Activated naive CD4-positive, alpha-beta T cell treated with anti-CD3 and anti-CD28 coated beads, Interleukin-2, amount 50 U/mL, for 24 hours (primary cell): ENCODE measurements around the gene RAC3.

ENCODE experiments used
- H3K27ac Mint-ChIP-seq: one replicate; pipeline ENCODE4 v1.8.0; 2021; ENCODE audit warnings: mild to moderate bottlenecking, mixed read lengths
- H3K27me3 Mint-ChIP-seq: one replicate; pipeline ENCODE4 v1.8.0; 2021; ENCODE audit warnings: mixed read lengths
- H3K36me3 Mint-ChIP-seq: one replicate; pipeline ENCODE4 v1.8.0; 2021; ENCODE audit warnings: mixed read lengths
- H3K4me1 Mint-ChIP-seq: one replicate; pipeline ENCODE4 v1.8.0; 2021; ENCODE audit warnings: mixed read lengths
- H3K4me3 Mint-ChIP-seq: one replicate; pipeline ENCODE4 v1.8.0; 2021; ENCODE audit warnings: mild to moderate bottlenecking, mixed read lengths
- H3K9me3 Mint-ChIP-seq: one replicate; pipeline ENCODE4 v1.8.0; 2021; ENCODE audit warnings: mixed read lengths

The RAC3 gene

GRCh38 chr17:82025401-82026107 is 5.9 kb upstream of the RAC3 start:
- Mint-ChIP-seq H3K27ac (no peak overlapping the region), H3K9me3 (no peaks in the 10 kb centered on the region), H3K27me3 (no peaks in the 10 kb centered on the region), H3K36me3 (no peaks in the 10 kb centered on the region), H3K4me1 (peaks cover 13% of the 10 kb centered on the region), H3K4me3 (no peak overlapping the region)

- Mint-ChIP-seq H3K36me3 (no peaks in the 10 kb centered on the region), H3K4me1 (peaks cover 4% of the 10 kb centered on the region), H3K9me3 (no peaks in the 10 kb centered on the region), H3K27ac (no peak overlapping the region), H3K27me3 (no peaks in the 10 kb centered on the region), H3K4me3 (no peak overlapping the region)
These were observed 3.2 kb upstream of the RAC3 start for GRCh38 chr17:82028246-82028645.

DNA sequence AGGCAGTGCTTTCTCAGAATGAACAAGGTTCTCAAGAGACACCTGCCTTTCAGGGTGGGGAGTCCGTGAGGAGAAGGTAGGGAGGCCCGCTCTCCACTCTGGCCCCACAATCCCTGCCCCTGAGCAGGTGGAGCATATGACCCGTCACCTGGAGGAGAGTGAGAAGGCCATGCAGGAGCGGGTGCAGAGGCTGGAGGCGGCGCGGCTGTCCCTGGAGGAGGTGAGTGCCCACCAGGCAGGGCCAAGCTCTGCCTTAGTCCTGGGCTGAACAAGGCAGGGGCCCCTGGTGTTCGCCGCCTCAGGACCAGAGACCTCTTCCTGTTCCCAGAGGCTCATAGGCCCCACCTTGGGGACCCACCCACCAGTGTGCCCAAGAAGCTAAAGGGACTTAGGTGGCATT is 2.5 kb upstream of the RAC3 start:
- Mint-ChIP-seq H3K27me3 (no peaks in the 10 kb centered on the region), H3K4me3 (no peak overlapping the region), H3K36me3 (no peaks in the 10 kb centered on the region), H3K27ac (no peak overlapping the region), H3K9me3 (no peaks in the 10 kb centered on the region), H3K4me1 (peaks cover 4% of the 10 kb centered on the region)

- H3K9me3 Mint-ChIP-seq: no peaks in the 10 kb centered on the region
- H3K27ac Mint-ChIP-seq: no peak overlapping the region
- H3K27me3 Mint-ChIP-seq: no peaks in the 10 kb centered on the region
- H3K4me1 Mint-ChIP-seq: peaks cover 4% of the 10 kb centered on the region
- H3K4me3 Mint-ChIP-seq: no peak overlapping the region
- no peaks in the 10 kb centered on the region for H3K36me3 Mint-ChIP-seq
These were observed 2.1 kb upstream of the RAC3 start for GRCh38 chr17:82029391-82029790.

GRCh38 chr17:82029990-82030469 is 1.4 kb upstream of the RAC3 start:
- Mint-ChIP-seq H3K9me3 (no peaks in the 10 kb centered on the region), H3K4me1 (peaks cover 7% of the 10 kb centered on the region), H3K36me3 (no peaks in the 10 kb centered on the region), H3K27me3 (no peaks in the 10 kb centered on the region), H3K27ac (no peak overlapping the region), H3K4me3 (peak overlapping the region; percentile 88)

DNA sequence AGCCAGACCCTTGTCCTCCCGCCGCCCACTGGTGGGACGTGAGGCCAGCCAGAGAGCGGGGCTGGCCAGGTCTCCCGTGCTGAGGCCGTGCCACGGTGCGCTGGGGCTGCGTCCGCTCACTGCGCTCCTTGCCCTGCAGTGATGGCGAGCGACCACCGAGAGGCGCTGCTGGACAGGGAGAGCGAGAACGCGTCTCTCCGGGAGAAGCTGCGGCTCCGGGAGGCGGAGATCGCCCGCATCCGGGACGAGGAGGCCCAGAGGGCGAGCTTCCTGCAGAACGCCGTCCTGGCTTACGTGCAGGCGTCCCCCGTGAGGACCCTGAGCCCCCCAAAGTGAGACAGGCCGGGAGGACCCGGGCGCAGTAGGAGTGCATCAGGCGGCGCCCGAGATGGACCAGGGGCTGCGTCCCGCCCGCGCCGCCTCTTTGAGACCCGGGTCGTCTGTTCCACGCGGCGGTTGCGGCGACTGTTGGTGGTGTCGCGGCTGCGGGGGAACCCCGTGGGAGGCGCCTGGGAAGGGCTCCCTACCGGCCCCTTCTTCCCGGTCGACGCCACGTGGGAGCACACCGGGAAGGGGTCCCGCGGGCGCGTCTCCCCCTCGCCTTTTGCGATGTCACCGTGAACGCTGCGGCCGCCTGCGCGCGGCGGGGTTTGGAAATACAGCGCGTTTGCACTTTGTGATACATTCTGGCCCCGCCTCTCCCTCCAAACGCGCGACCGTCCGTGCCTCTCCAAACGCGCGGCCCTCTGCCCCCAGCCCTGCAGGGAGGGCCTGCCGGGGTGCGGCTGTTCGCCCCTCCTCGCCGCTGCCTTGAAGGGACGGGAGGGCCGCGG is 792 bp upstream of the RAC3 start:
- H3K4me1 Mint-ChIP-seq: peaks cover 13% of the 10 kb centered on the region
- H3K27ac Mint-ChIP-seq: peak overlapping the region; percentile 59
- no peaks in the 10 kb centered on the region for H3K27me3 Mint-ChIP-seq
- H3K9me3 Mint-ChIP-seq: no peaks in the 10 kb centered on the region
- peak overlapping the region; percentile 88 for H3K4me3 Mint-ChIP-seq
- H3K36me3 Mint-ChIP-seq: no peaks in the 10 kb centered on the region

- H3K27me3 Mint-ChIP-seq: no peaks in the 10 kb centered on the region
- H3K27ac Mint-ChIP-seq: no peak overlapping the region
- H3K9me3 Mint-ChIP-seq: no peaks in the 10 kb centered on the region
- H3K36me3 Mint-ChIP-seq: no peaks in the 10 kb centered on the region
- peaks cover 18% of the 10 kb centered on the region for H3K4me1 Mint-ChIP-seq
- H3K4me3 Mint-ChIP-seq: peak overlapping the region; percentile 60
These were observed 578 bp downstream of the RAC3 start for GRCh38 chr17:82031885-82032627.

GRCh38 chr17:82033359-82034085 is 2.0 kb downstream of the RAC3 start:
- Mint-ChIP-seq H3K4me3 (no peak overlapping the region), H3K27ac (no peak overlapping the region), H3K36me3 (no peaks in the 10 kb centered on the region), H3K9me3 (no peaks in the 10 kb centered on the region), H3K4me1 (peaks cover 24% of the 10 kb centered on the region), H3K27me3 (no peaks in the 10 kb centered on the region)

GRCh38 chr17:82034371-82035011 is 3.0 kb downstream of the RAC3 start:
- Mint-ChIP-seq H3K36me3 (no peaks in the 10 kb centered on the region), H3K4me3 (no peak overlapping the region), H3K27me3 (no peaks in the 10 kb centered on the region), H3K9me3 (no peaks in the 10 kb centered on the region), H3K4me1 (peaks cover 31% of the 10 kb centered on the region), H3K27ac (no peak overlapping the region)

DNA sequence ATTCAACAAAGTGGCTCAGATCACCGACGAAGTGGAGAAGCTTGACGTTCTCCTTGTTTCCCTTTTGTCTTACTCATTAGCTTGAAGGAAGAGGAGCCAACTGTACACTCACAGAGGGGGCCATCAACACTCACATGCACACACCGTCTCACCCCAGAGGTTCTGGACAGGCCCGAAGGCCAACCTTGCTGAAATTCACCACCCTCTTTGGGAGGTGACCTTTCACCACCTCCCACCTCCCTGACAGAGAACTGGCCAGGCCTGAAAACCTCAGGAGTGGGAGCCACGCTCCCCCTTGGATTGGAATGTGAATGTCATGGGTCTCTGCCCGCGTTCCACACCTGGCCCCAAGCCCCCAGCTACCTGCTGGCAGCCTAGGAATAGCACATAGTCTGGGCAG is 4.0 kb downstream of the RAC3 start:
- Mint-ChIP-seq H3K4me3 (peak overlapping the region; percentile 31), H3K27me3 (no peaks in the 10 kb centered on the region), H3K9me3 (no peaks in the 10 kb centered on the region), H3K36me3 (no peaks in the 10 kb centered on the region), H3K4me1 (peaks cover 28% of the 10 kb centered on the region), H3K27ac (no peak overlapping the region)

DNA sequence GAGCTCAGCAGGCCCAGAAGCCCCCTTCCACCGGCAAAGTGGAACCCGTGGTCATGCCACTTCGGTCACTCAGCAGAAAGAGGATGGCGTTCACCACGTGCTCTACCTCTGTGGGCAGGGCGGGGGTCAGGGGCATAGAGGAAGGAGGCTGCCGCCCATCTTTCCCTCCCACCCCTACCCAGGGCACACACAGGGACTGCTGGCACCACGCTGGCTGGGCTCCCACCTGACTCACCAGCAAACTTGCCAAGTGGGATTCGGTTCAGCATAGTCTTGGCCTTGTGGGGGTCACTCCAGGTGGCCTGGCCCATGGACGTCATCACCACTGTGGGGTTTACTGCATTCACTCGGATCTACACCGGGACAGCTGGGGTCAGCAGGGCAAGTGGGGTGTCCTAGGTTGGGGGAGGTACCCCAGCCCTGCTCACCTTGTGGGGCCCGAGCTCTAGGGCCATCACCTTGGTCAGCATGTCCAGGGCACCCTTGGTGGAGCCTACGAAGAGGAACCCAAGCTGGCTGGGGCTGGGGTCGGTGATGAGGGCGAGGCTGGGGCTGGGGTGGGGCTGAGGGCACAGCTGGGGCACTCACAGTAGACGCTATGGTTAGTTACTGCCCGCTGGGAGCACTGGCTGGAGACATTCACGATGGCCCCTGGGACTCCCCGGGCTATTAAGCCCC is 4.6 kb downstream of the RAC3 start:
- Mint-ChIP-seq H3K9me3 (no peaks in the 10 kb centered on the region), H3K36me3 (no peaks in the 10 kb centered on the region), H3K27me3 (no peaks in the 10 kb centered on the region), H3K27ac (no peak overlapping the region), H3K4me3 (peak overlapping the region; percentile 70), H3K4me1 (peaks cover 28% of the 10 kb centered on the region)

- Mint-ChIP-seq H3K36me3 (no peaks in the 10 kb centered on the region), H3K27ac (no peak overlapping the region), H3K4me1 (peaks cover 28% of the 10 kb centered on the region), H3K9me3 (no peaks in the 10 kb centered on the region), H3K4me3 (peak overlapping the region; percentile 70), H3K27me3 (no peaks in the 10 kb centered on the region)
These were observed 5.2 kb downstream of the RAC3 start for GRCh38 chr17:82036634-82037091.

DNA sequence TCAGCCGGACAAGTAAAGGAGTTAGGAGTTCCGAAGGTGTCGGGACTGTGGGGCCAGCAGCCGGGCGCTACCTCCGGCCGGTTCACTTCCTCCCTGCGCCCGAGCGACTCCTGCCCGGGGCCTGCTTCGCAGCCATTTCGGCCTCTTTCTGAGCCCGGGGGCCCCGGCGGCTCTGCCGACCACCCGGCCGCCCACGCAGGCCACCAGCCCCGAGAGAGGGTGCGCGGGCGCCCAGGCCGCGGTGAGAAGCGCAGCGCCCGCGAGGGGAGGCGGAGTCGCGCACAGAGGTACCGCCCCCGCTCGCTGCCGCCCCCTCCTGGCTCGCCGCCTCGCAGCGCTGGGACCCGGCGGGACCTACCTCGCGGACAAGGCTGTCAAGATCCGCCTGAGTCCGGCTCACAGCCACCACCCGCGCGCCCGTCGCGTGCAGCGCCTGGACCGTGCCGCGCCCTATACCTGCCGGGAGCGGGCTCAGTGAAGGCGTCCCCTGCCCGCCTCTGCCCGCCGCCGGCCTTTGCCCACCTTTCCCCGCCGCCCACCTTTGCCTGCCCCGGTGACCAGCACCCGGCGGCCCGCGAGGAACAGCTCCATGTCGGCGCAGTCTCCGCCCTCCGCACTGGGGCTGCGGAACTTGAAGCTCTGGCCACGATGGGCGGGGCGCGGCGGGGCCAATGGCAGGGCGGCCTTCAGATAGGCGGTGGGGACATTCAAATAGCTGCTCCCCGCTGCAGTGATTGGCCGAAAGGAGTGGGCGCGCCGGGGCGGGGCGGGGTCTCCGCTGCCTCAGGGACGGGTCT is 5.8 kb downstream of the RAC3 start, which contains the start of gene DCXR:
TSS of gene DCXR (minus strand) at position 606 of the 797 bp plus-strand sequence. CDS start at position 591, 15 bp downstream.
- Mint-ChIP-seq H3K4me1 (peaks cover 28% of the 10 kb centered on the region), H3K9me3 (no peaks in the 10 kb centered on the region), H3K27me3 (no peaks in the 10 kb centered on the region), H3K4me3 (peak within 1 kb of the TSS; percentile 88), H3K36me3 (no peaks in the 10 kb centered on the region), H3K27ac (peak within 1 kb of the TSS; percentile 86)

- Mint-ChIP-seq H3K9me3 (no peaks in the 10 kb centered on the region), H3K4me3 (peak overlapping the region; percentile 88), H3K27me3 (no peaks in the 10 kb centered on the region), H3K27ac (peak overlapping the region; percentile 86), H3K36me3 (no peaks in the 10 kb centered on the region), H3K4me1 (peaks cover 28% of the 10 kb centered on the region)
These were observed 6.4 kb downstream of the RAC3 start for GRCh38 chr17:82037889-82038195.
